ENCODE measurements around the gene PLCB2.

The PLCB2 gene

GRCh38 chr15:40267670-40268069, 40.1 kb downstream of the PLCB2 start:
- no peak for DNase-seq

GRCh38 chr15:40266828-40267304, 40.9 kb downstream of the PLCB2 start:
- peak; percentile 86 for DNase-seq

GRCh38 chr15:40265875-40266274, 41.9 kb downstream of the PLCB2 start:
- DNase-seq, result no peak

GRCh38 chr15:40265355-40265754, 42.4 kb downstream of the PLCB2 start:
- no peak for DNase-seq

GRCh38 chr15:40264321-40265153, 43.2 kb downstream of the PLCB2 start:
- no peak for DNase-seq

- no peak for DNase-seq
Measured at GRCh38 chr15:40263024-40263754, 44.5 kb downstream of the PLCB2 start.

- no peak for DNase-seq
Measured at GRCh38 chr15:40259021-40259420, 48.7 kb downstream of the PLCB2 start.

- DNase-seq, result no peak
Measured at GRCh38 chr15:40258544-40258943, 49.2 kb downstream of the PLCB2 start.

- no peak for DNase-seq
Measured at GRCh38 chr15:40257656-40258450, 49.9 kb downstream of the PLCB2 start.

- no peak for DNase-seq
Measured at GRCh38 chr15:40256638-40257235, 51.0 kb downstream of the PLCB2 start.

GRCh38 chr15:40255033-40255432, 52.7 kb downstream of the PLCB2 start:
- no peak for DNase-seq

GRCh38 chr15:40254452-40254851, 53.3 kb downstream of the PLCB2 start:
- no peak for DNase-seq

GRCh38 chr15:40253167-40253790, 54.5 kb downstream of the PLCB2 start:
- no peak for DNase-seq

GRCh38 chr15:40252438-40253166, 55.1 kb downstream of the PLCB2 start:
- DNase-seq, result no peak

- no peak for DNase-seq
Measured at GRCh38 chr15:40252141-40252437, 55.6 kb downstream of the PLCB2 start.

- DNase-seq, result no peak
Measured at GRCh38 chr15:40251486-40252140, 56.1 kb downstream of the PLCB2 start.

- DNase-seq, result no peak
Measured at GRCh38 chr15:40250771-40251483, 56.8 kb downstream of the PLCB2 start.

GRCh38 chr15:40250304-40250656, 57.5 kb downstream of the PLCB2 start:
- no peak for DNase-seq

GRCh38 chr15:40249477-40250303, 58.0 kb downstream of the PLCB2 start:
- peak; percentile 23 for DNase-seq

All from T1000 (cell line).